HFF-Myc (cell line): ENCODE measurements around the gene EPS8.

Experiments
- DNase-seq: peaks from one replicate; pipeline ENCODE4 v3.0.0-alpha.2; 2011; ENCODE audit warnings: low read depth; ENCODE audit errors: extremely low read depth
- H3K4me3 ChIP-seq: replicated peaks from 2 replicates; pipeline ENCODE4 v1.5.1; 2011; ENCODE audit warnings: low read depth, mild to moderate bottlenecking, control low read depth, low read length
- TF ChIP-seq, protein P1 (sequence below): IDR thresholded peaks from 2 replicates; pipeline ENCODE4 v1.5.1; 2012; ENCODE audit warnings: mild to moderate bottlenecking, low read depth, low read length, control low read depth; ENCODE audit errors: missing control alignments

EPS8 gene

GRCh38 chr12:15580431-15580830 lies 208.8 kb downstream of the EPS8 start:
- no peak for DNase-seq
- H3K4me3 ChIP-seq: no peak overlapping the region
- TF ChIP-seq, protein P1, sequence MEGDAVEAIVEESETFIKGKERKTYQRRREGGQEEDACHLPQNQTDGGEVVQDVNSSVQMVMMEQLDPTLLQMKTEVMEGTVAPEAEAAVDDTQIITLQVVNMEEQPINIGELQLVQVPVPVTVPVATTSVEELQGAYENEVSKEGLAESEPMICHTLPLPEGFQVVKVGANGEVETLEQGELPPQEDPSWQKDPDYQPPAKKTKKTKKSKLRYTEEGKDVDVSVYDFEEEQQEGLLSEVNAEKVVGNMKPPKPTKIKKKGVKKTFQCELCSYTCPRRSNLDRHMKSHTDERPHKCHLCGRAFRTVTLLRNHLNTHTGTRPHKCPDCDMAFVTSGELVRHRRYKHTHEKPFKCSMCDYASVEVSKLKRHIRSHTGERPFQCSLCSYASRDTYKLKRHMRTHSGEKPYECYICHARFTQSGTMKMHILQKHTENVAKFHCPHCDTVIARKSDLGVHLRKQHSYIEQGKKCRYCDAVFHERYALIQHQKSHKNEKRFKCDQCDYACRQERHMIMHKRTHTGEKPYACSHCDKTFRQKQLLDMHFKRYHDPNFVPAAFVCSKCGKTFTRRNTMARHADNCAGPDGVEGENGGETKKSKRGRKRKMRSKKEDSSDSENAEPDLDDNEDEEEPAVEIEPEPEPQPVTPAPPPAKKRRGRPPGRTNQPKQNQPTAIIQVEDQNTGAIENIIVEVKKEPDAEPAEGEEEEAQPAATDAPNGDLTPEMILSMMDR: no peak

GRCh38 chr12:15575671-15576541 lies 213.3 kb downstream of the EPS8 start:
- H3K4me3 ChIP-seq: no peak overlapping the region
- TF ChIP-seq, protein P1: no peak
- DNase-seq: no peak

DNA sequence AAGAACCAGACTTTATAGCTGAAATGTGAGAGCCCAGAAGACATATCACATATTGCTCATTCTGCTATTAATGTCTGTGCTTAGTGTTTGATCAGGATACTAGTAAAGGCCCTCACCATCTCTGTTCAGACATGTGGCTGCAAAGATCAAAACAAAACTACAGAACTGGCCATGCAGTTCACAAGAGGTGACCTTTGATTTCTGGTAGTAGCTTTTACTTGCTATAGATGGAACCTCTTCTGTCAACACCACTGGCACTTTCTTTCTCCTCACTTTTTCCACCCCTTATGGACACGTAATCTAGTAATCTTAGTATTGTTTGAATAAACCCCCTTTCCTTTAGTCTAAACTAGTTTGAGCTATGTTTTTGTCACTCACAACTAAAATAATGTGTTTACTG lies 214.8 kb downstream of the EPS8 start:
- TF ChIP-seq, protein P1: no peak
- H3K4me3 ChIP-seq: no peak overlapping the region
- no peak for DNase-seq
